DMS53 (cell line): Measurements from ENCODE around the gene HOXB13.
A peak's percentile ranks its signal among the peaks of the same experiment; 100 is the strongest.

Experiments used
- DNase-seq: peaks from one replicate; lab custom pipeline; 2025; lab: John Stamatoyannopoulos, UW

Gene HOXB13

GRCh38 chr17:48728232-48729231 lies at the start of gene HOXB13:
Gene HOXB13, minus strand, starts transcription at chr17:48728750. Its CDS starts 157 bp downstream, at chr17:48728593.
- DNase-seq = no peak

GRCh38 chr17:48776602-48777001 lies 48.1 kb upstream of the HOXB13 start:
- no peak for DNase-seq

GRCh38 chr17:48773245-48773644 lies 44.7 kb upstream of the HOXB13 start:
- DNase-seq = no peak

- DNase-seq = no peak
These were observed 42.4 kb upstream of the HOXB13 start for GRCh38 chr17:48770954-48771353.

GRCh38 chr17:48769009-48769675 lies 40.6 kb upstream of the HOXB13 start:
- no peak for DNase-seq

GRCh38 chr17:48767263-48767774 lies 38.8 kb upstream of the HOXB13 start:
- DNase-seq = no peak

- DNase-seq = no peak
These were observed 32.6 kb upstream of the HOXB13 start for GRCh38 chr17:48761114-48761513.

- DNase-seq = no peak
These were observed 31.9 kb upstream of the HOXB13 start for GRCh38 chr17:48760411-48760810.

GRCh38 chr17:48759288-48759687 lies 30.7 kb upstream of the HOXB13 start:
- no peak for DNase-seq

- no peak for DNase-seq
These were observed 29.0 kb upstream of the HOXB13 start for GRCh38 chr17:48757524-48757961.

GRCh38 chr17:48756830-48757251 lies 28.3 kb upstream of the HOXB13 start:
- DNase-seq = peak; percentile 20

GRCh38 chr17:48755356-48755755 lies 26.8 kb upstream of the HOXB13 start:
- DNase-seq = no peak

- DNase-seq = no peak
These were observed 26.1 kb upstream of the HOXB13 start for GRCh38 chr17:48754500-48755261.

- no peak for DNase-seq
These were observed 25.4 kb upstream of the HOXB13 start for GRCh38 chr17:48753794-48754499.

- DNase-seq = no peak
These were observed 24.1 kb upstream of the HOXB13 start for GRCh38 chr17:48752399-48753288.

GRCh38 chr17:48751733-48752398 lies 23.3 kb upstream of the HOXB13 start:
- no peak for DNase-seq

- no peak for DNase-seq
These were observed 22.6 kb upstream of the HOXB13 start for GRCh38 chr17:48751172-48751571.

- no peak for DNase-seq
These were observed 21.3 kb upstream of the HOXB13 start for GRCh38 chr17:48749621-48750553.
